Measurements from ENCODE around the gene LRRC41.
A peak's percentile ranks its signal among the peaks of the same experiment; 100 is the strongest.
"Not testable (repeated sequence)": the region's sequence is repeated elsewhere in the genome, so short reads cannot be mapped to it uniquely, and the experiment has no call there.

LRRC41 gene

GRCh38 chr1:46325285-46326076, 22.1 kb upstream of the LRRC41 start:
- DNase-seq: not testable (repeated sequence)

- not testable (repeated sequence) for DNase-seq
Measured at GRCh38 chr1:46322191-46322590, 18.8 kb upstream of the LRRC41 start.

GRCh38 chr1:46319960-46320914, 16.8 kb upstream of the LRRC41 start:
- not testable (repeated sequence) for DNase-seq

GRCh38 chr1:46319301-46319700, 15.9 kb upstream of the LRRC41 start:
- DNase-seq: not testable (repeated sequence)

GRCh38 chr1:46317323-46317722, 13.9 kb upstream of the LRRC41 start:
- no peak for DNase-seq

GRCh38 chr1:46315669-46316403, 12.4 kb upstream of the LRRC41 start:
- no peak for DNase-seq

- DNase-seq: no peak
Measured at GRCh38 chr1:46310321-46310720, 6.9 kb upstream of the LRRC41 start.

- DNase-seq: no peak
Measured at GRCh38 chr1:46309401-46310159, 6.2 kb upstream of the LRRC41 start.

- no peak for DNase-seq
Measured at GRCh38 chr1:46306159-46306530, 2.7 kb upstream of the LRRC41 start.

GRCh38 chr1:46303872-46304326, 483 bp upstream of the LRRC41 start:
- no peak for DNase-seq

GRCh38 chr1:46302641-46303037, 777 bp downstream of the LRRC41 start:
- peak in 24 of 58 donors; percentile 32 to 79 (median 60) for DNase-seq

GRCh38 chr1:46301808-46302640, 1.4 kb downstream of the LRRC41 start:
- DNase-seq: peak in 41 of 58 donors; percentile 12 to 75 (median 51)

- DNase-seq: peak in 5 of 58 donors; percentile 20 to 52 (median 39)
Measured at GRCh38 chr1:46301406-46301807, 2.0 kb downstream of the LRRC41 start.

GRCh38 chr1:46300673-46301405, 2.6 kb downstream of the LRRC41 start:
- DNase-seq: no peak

- DNase-seq: no peak
Measured at GRCh38 chr1:46298387-46298786, 5.0 kb downstream of the LRRC41 start.

GRCh38 chr1:46295306-46295705, 8.1 kb downstream of the LRRC41 start:
- DNase-seq: no peak

GRCh38 chr1:46289976-46290375, 13.4 kb downstream of the LRRC41 start:
- DNase-seq: no peak

- no peak for DNase-seq
Measured at GRCh38 chr1:46289134-46289494, 14.3 kb downstream of the LRRC41 start.

Measured in anterior cingulate cortex (tissue), 58 donors.